Measurements from ENCODE around the gene CITED4. TPM values are rescaled to one million over a fixed set of nuclear protein-coding genes. Genes with fewer than 3 reads are reported as not detected.

CITED4 gene
- polyA plus RNA-seq, 3 donors = 2.4 to 18.8 (median 17.1) TPM

- peaks cover 14 to 21% (median 17%) of the 10 kb centered on the region in 3 donors for H3K27me3 Mint-ChIP-seq (ENCODE audit: low read depth in 3 of 3)
Observed at GRCh38 chr1:40845895-40846294, 16.3 kb downstream of the CITED4 start.

DNA sequence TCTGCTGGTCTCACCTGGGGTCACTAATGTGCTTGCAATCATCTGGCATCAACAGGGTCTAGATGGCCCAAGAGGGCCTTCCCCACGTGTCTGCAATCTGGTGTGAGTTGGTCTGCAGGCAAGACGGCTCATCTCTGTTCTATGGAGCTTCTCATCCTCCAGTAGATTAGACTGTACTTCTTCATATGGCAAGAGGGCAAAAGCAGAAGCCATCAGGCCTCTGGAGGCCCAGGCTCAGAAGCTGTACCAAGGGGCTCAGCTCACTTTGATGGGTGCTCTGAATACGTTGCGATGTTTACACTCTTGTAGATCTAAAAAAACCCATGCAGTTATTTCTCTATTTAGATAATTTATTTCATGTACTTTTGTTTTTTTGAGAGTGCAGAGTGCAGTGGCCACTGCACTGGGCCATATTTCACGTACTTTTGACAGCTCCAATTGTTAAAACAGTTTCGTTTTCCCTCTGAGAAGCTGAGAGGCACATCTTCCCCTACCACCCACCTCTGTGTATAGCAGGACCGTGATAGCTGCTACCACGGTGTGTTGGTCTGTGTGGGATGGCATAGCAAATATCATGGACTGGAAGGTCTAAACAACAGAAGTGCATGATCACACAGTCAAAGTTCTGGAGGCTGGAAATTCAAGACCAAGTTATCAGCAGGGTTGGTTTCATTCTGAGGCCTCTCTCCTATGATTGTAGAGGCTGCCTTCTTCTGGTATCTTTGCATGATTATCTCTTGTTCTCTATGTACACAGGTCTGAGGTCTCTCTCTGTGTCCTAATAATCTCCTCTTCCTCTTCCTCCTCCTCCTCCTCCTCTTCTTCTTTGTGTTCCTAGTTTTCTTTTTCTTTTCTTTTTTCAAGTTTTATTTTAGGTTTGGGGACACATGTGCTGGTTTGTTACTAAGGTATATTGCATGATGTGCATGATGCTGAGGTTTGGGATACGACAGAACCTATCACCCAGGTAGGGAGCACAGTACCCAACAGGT lies 17.0 kb downstream of the CITED4 start:
- H3K36me3 ChIP-seq (replicated peaks in 1 of 2; ENCODE audit: control insufficient read depth in 1 of 2, insufficient read depth in 2 of 2, low read length in 2 of 2) = no peaks in the 10 kb centered on the region
- H3K9me3 ChIP-seq (replicated peaks in 1 of 2; ENCODE audit: control insufficient read depth in 1 of 2, insufficient read depth in 1 of 2, low read length in 2 of 2) = no peaks in the 10 kb centered on the region
- H3K27me3 ChIP-seq (ENCODE audit: control insufficient read depth in 2 of 2, insufficient read depth in 2 of 2, low read length in 2 of 2) = peaks cover 6 to 12% of the 10 kb centered on the region in 2 donors
- no peak overlapping the region for H3K9ac ChIP-seq (ENCODE audit: insufficient read depth, low read length, poor library complexity, severe bottlenecking)
- DNase-seq = no peak
- peaks cover 27% of the 10 kb centered on the region for H3K4me1 Mint-ChIP-seq
- intact Hi-C loops (cut with micrococcal nuclease) = loop anchor here (5.0 to 10.0 kb wide), 3 partner anchors 107 to 250 kb away; no protein-coding TSS in a partner anchor
- peak overlapping the region; percentile 42 for H3K4me2 ChIP-seq (replicated peaks; ENCODE audit: extremely low read depth, low read length, poor library complexity, severe bottlenecking)
- 36% methylated on average over 2 of the region's 9 CpGs for WGBS (ENCODE audit: insufficient coverage)
- peaks cover 0 to 6% (median 4%) of the 10 kb centered on the region in 7 donors for H3K9me3 Mint-ChIP-seq
- peak overlapping the region in 1 of 7 donors; percentile 10 for H3K27ac Mint-ChIP-seq
- no peaks in the 10 kb centered on the region for H3K79me2 ChIP-seq (ENCODE audit: insufficient read depth, low read length)
- no peak overlapping the region for H3K4me3 Mint-ChIP-seq
- H3K4me1 ChIP-seq (ENCODE audit: control insufficient read depth in 1 of 2, insufficient read depth in 2 of 2, low read length in 2 of 2) = peaks cover 6 to 15% of the 10 kb centered on the region in 2 donors
- H4K20me1 ChIP-seq (ENCODE audit: insufficient read depth, low read length) = no peaks in the 10 kb centered on the region
- peak overlapping the region in 1 of 3 experiments; percentile 16 for H3K4me3 ChIP-seq (replicated peaks in 1 of 3; ENCODE audit: low read depth in 2 of 3, low read length in 3 of 3)
- peaks cover 0 to 6% of the 10 kb centered on the region in 2 donors for H3K36me3 Mint-ChIP-seq
- H2AFZ ChIP-seq (ENCODE audit: insufficient read depth, low read depth, low read length, poor library complexity, severe bottlenecking) = peak overlapping the region; percentile 48
- peaks cover 16 to 23% (median 23%) of the 10 kb centered on the region in 3 donors for H3K27me3 Mint-ChIP-seq (ENCODE audit: low read depth in 3 of 3)
- TF ChIP-seq, protein P1, sequence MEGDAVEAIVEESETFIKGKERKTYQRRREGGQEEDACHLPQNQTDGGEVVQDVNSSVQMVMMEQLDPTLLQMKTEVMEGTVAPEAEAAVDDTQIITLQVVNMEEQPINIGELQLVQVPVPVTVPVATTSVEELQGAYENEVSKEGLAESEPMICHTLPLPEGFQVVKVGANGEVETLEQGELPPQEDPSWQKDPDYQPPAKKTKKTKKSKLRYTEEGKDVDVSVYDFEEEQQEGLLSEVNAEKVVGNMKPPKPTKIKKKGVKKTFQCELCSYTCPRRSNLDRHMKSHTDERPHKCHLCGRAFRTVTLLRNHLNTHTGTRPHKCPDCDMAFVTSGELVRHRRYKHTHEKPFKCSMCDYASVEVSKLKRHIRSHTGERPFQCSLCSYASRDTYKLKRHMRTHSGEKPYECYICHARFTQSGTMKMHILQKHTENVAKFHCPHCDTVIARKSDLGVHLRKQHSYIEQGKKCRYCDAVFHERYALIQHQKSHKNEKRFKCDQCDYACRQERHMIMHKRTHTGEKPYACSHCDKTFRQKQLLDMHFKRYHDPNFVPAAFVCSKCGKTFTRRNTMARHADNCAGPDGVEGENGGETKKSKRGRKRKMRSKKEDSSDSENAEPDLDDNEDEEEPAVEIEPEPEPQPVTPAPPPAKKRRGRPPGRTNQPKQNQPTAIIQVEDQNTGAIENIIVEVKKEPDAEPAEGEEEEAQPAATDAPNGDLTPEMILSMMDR (IDR thresholded peaks at IDR 0.05) = no peak
- H3K27ac ChIP-seq (ENCODE audit: low read depth in 1 of 2, low read length in 2 of 2) = no peak overlapping the region

More at GRCh38 chr1:40845895-40846294, 16.3 kb downstream of the CITED4 start:
- Mint-ChIP-seq H3K4me3 (no peak overlapping the region), H3K36me3 (peaks cover 0 to 6% of the 10 kb centered on the region in 2 donors), H3K4me1 (peaks cover 27% of the 10 kb centered on the region), H3K9me3 (peaks cover 0 to 6% (median 4%) of the 10 kb centered on the region in 7 donors), H3K27ac (no peak overlapping the region)
- H3K4me1 ChIP-seq (ENCODE audit: control insufficient read depth in 1 of 2, insufficient read depth in 2 of 2, low read length in 2 of 2) = peaks cover 6 to 17% of the 10 kb centered on the region in 2 donors
- intact Hi-C loops (cut with micrococcal nuclease) = loop anchor here (5.0 to 10.0 kb wide), 3 partner anchors 106 to 251 kb away; no protein-coding TSS in a partner anchor
- H3K27me3 ChIP-seq (ENCODE audit: control insufficient read depth in 2 of 2, insufficient read depth in 2 of 2, low read length in 2 of 2) = peaks cover 4 to 10% of the 10 kb centered on the region in 2 donors
- no peaks in the 10 kb centered on the region for H3K9me3 ChIP-seq (replicated peaks in 1 of 2; ENCODE audit: control insufficient read depth in 1 of 2, insufficient read depth in 1 of 2, low read length in 2 of 2)
- no peak overlapping the region for H3K4me2 ChIP-seq (replicated peaks; ENCODE audit: extremely low read depth, low read length, poor library complexity, severe bottlenecking)
- no peaks in the 10 kb centered on the region for H4K20me1 ChIP-seq (ENCODE audit: insufficient read depth, low read length)
- H3K27ac ChIP-seq (ENCODE audit: low read depth in 1 of 2, low read length in 2 of 2) = no peak overlapping the region
- no CpG with 5 or more reads among the region's 1 CpG for WGBS (ENCODE audit: insufficient coverage)
- no peaks in the 10 kb centered on the region for H3K79me2 ChIP-seq (ENCODE audit: insufficient read depth, low read length)
- no peak overlapping the region for H3K9ac ChIP-seq (ENCODE audit: insufficient read depth, low read length, poor library complexity, severe bottlenecking)
- no peak overlapping the region for H2AFZ ChIP-seq (ENCODE audit: insufficient read depth, low read depth, low read length, poor library complexity, severe bottlenecking)
- H3K4me3 ChIP-seq (replicated peaks in 1 of 3; ENCODE audit: low read depth in 2 of 3, low read length in 3 of 3) = no peak overlapping the region
- DNase-seq = no peak
- TF ChIP-seq, protein P1 (IDR thresholded peaks at IDR 0.05) = no peak
- H3K36me3 ChIP-seq (replicated peaks in 1 of 2; ENCODE audit: control insufficient read depth in 1 of 2, insufficient read depth in 2 of 2, low read length in 2 of 2) = no peaks in the 10 kb centered on the region

All from CD14-positive monocyte (primary cell).